Central memory CD8-positive, alpha-beta T cell (primary cell): Measurements from ENCODE around the gene ORAI1.
"Not testable (repeated sequence)": the region's sequence is repeated elsewhere in the genome, so short reads cannot be mapped to it uniquely, and the experiment has no call there.

Experiments
- ATAC-seq: fragments of 150-1000 bp; cut with Tn5 transposase; replicated peaks from 2 replicates; pipeline ENCODE4 v1.10.0; 2022; ENCODE audit warnings: mild to moderate bottlenecking, moderate FRiP score, moderate number of reproducible peaks; ENCODE audit not compliant: poor library complexity, severe bottlenecking; ENCODE audit errors: extremely low read depth
- DNase-seq, 2 donors: peaks; one replicate each; pipeline ENCODE4 v3.0.0; 2021; ENCODE audit warnings: low spot score in 2 of 2
- H3K27ac Mint-ChIP-seq: one replicate; pipeline ENCODE4 v1.8.0; 2022; ENCODE audit warnings: low read depth, mild to moderate bottlenecking, moderate library complexity, mixed read lengths
- H3K27me3 Mint-ChIP-seq: one replicate; pipeline ENCODE4 v1.8.0; 2022; ENCODE audit warnings: mixed read lengths
- H3K36me3 Mint-ChIP-seq: one replicate; pipeline ENCODE4 v1.8.0; 2022; ENCODE audit warnings: mild to moderate bottlenecking, moderate library complexity, mixed read lengths; ENCODE audit not compliant: insufficient read depth
- H3K4me1 Mint-ChIP-seq: one replicate; pipeline ENCODE4 v1.8.0; 2022; ENCODE audit warnings: mixed read lengths
- H3K4me3 Mint-ChIP-seq: one replicate; pipeline ENCODE4 v1.8.0; 2022; ENCODE audit warnings: mild to moderate bottlenecking, moderate library complexity, mixed read lengths
- H3K9me3 Mint-ChIP-seq: one replicate; pipeline ENCODE4 v1.8.0; 2022; ENCODE audit warnings: mixed read lengths

The ORAI1 gene

DNA sequence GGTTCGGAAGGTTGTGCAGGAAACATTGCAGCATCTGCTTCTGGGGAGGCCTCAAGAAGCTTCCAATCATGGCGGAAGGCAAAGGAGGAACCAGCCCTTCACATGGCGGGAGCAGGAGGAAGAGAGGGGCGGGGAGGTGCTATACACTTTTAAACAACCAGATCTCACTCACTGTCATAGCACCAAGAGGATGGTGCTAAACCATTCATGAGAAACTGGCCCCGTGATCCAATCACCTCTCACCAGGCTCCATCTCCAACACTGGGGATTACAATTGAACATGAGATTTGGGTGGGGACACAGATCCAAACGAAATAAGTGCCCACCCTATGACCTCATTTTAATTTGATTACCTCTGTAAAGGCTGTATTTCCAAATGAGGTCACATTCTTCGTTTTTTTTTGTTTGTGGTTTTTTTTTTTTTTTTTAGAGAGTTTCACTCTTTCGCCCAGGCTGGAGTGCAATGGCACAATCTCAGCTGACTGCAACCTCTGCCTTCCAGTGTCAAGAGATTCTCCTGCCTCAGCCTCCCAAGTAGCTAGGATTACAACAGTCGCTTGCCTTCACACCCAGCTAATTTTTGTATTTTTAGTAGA is 11.4 kb upstream of the ORAI1 start:
- ATAC-seq, result peak; percentile 78
- Mint-ChIP-seq H3K27me3 (no peaks in the 10 kb centered on the region), H3K4me1 (peaks cover 12% of the 10 kb centered on the region), H3K36me3 (peaks cover 11% of the 10 kb centered on the region), H3K9me3 (no peaks in the 10 kb centered on the region), H3K27ac (peak overlapping the region; percentile 70), H3K4me3 (peak overlapping the region; percentile 9)
- DNase-seq, result no peak

DNA sequence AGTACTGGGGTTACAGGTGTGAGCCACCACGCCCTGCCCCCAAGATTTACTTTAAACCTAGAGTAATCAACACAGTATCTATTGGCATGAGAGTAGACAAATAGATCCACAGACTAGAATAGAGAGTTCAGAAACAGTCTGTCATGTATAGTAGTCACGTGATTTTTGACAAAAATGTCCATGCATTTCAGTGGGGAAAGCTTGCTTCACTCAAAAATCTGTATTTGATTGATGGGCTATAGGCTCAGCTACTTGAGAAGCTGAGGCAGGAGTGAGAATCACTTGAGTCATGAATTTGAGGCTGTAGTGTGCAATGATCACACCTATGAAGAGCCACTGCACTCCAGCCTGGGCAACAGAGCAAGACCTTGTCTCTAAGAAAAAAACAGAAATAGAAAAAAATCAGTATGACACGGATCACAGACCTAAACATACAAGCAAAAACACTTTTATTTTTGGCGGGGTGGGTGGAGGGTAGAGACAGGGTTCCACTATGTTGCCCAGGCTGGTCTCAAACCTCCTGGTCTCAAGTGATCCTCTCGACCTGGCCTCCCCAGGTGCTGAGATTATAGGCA is 7.6 kb upstream of the ORAI1 start:
- H3K36me3 Mint-ChIP-seq, result peaks cover 13% of the 10 kb centered on the region
- H3K9me3 Mint-ChIP-seq, result no peaks in the 10 kb centered on the region
- ATAC-seq, result no peak
- no peak overlapping the region for H3K4me3 Mint-ChIP-seq
- DNase-seq, result no peak
- H3K27me3 Mint-ChIP-seq, result no peaks in the 10 kb centered on the region
- peaks cover 11% of the 10 kb centered on the region for H3K4me1 Mint-ChIP-seq
- no peak overlapping the region for H3K27ac Mint-ChIP-seq

DNA sequence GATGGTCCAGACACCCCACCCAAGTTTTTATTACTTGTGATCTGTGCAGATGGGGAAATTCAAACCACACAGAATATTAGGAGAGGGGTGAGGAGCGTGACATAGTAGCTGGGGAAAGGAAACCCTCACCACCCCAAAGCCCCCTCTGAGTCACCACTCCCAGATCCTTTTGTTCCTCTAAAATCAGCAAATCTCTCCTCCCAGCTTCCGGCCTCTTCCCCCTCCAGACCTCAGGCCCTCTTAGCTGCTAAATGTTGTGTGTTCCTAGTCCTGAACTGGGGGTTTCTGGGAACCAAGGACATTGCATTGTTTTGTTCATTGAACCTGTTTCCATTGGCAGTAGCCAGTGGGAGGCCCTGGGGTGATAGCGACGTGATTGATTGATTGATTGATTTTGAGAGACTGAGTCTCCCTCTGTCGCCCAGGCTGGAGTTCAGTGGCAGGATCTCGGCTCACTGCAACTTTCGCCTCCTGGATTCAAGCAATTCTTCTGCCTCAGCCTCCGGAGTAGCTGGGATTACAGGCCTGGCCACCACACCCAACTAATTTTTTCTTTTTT is 5.9 kb upstream of the ORAI1 start:
- H3K4me3 Mint-ChIP-seq, result no peak overlapping the region
- H3K27me3 Mint-ChIP-seq, result no peaks in the 10 kb centered on the region
- H3K27ac Mint-ChIP-seq, result no peak overlapping the region
- H3K4me1 Mint-ChIP-seq, result peaks cover 13% of the 10 kb centered on the region
- peaks cover 9% of the 10 kb centered on the region for H3K36me3 Mint-ChIP-seq
- DNase-seq (no peak), ATAC-seq (no peak)
- H3K9me3 Mint-ChIP-seq, result no peaks in the 10 kb centered on the region

DNA sequence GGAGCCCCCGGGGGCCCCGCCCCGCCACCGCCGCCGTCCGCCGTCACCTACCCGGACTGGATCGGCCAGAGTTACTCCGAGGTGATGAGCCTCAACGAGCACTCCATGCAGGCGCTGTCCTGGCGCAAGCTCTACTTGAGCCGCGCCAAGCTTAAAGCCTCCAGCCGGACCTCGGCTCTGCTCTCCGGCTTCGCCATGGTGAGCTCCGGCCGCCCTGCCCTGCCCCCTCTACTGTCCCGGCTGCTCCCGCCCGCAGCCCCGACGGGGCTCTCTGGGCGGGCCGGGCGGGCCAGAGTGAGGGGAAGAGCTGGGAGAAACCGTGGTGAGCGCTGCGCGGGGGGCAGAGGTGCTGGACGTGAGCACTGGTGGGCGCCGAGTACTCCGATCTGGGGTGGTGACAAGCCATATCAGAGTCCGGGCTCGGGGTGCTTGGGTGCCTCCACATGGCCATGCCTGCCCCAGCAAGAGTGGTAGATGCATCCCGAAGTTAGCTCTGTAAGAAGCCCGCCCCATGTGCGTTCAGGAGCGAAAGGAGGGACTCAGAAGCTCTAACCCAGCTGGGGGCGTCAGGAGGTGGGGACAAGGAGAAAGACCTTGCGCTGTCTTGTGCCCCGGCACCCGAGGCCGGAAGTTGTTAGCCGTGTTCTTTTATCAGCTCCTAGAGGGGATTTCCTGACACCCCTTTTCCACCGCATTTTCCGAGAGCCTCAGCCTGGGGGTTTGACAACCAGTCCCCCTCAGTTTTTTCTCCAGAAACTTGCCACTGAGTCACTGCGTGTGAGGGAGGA is 717 bp downstream of the ORAI1 start:
- H3K27ac Mint-ChIP-seq, result peak overlapping the region; percentile 95
- H3K27me3 Mint-ChIP-seq, result no peaks in the 10 kb centered on the region
- H3K4me1 Mint-ChIP-seq, result peaks cover 65% of the 10 kb centered on the region
- ATAC-seq (peak; percentile 59), DNase-seq (peak; percentile 65 to 84)
- peak overlapping the region; percentile 92 for H3K4me3 Mint-ChIP-seq
- H3K9me3 Mint-ChIP-seq, result no peaks in the 10 kb centered on the region
- H3K36me3 Mint-ChIP-seq, result peaks cover 31% of the 10 kb centered on the region

DNA sequence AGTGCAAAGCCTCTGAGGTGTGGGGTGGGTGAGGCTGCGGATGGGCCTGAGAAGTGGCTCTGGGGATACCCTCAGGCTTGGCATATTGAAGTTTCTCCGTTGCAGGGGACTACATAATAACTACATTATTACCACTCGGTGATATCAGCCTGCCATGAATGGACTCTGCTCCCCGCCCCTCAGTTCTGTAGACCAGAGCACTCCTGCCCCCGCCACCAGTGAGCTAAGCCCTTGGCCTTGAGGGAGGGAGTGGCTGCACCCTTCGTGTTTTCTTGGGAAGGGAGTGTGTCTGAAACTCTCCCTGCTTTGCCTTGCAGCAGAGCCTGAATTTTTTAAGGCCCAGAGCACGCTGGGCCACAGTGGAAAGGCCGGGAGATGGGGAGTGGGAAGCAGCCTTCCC is 1.7 kb downstream of the ORAI1 start:
- H3K9me3 Mint-ChIP-seq, result no peaks in the 10 kb centered on the region
- H3K27me3 Mint-ChIP-seq, result no peaks in the 10 kb centered on the region
- no peak for DNase-seq
- peak overlapping the region; percentile 92 for H3K4me3 Mint-ChIP-seq
- no peak for ATAC-seq
- peaks cover 32% of the 10 kb centered on the region for H3K36me3 Mint-ChIP-seq
- peak overlapping the region; percentile 95 for H3K27ac Mint-ChIP-seq
- peaks cover 75% of the 10 kb centered on the region for H3K4me1 Mint-ChIP-seq

DNA sequence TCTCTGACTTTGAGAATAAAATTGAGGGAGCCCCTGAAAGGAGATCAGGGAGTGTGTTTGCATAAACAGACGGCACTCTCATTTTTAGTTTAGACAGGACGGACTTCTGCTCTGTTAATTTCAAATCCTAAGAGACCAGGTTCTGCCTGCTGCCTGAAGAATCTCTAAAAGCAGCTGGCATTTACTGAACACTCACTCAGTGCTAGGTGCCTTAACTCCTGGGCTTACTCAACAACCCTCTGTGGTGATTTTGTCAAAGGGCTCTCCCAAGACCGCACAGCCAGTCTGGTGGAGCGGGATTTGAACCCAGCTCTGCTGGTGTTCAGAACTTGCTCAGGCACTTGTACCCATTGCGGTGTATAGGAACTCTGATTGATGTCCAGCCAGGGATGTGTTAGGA is 2.2 kb downstream of the ORAI1 start:
- Mint-ChIP-seq H3K36me3 (peaks cover 33% of the 10 kb centered on the region), H3K27ac (peak overlapping the region; percentile 95), H3K27me3 (no peaks in the 10 kb centered on the region), H3K9me3 (no peaks in the 10 kb centered on the region), H3K4me1 (peaks cover 75% of the 10 kb centered on the region), H3K4me3 (peak overlapping the region; percentile 92)
- ATAC-seq, result no peak
- DNase-seq, result no peak

DNA sequence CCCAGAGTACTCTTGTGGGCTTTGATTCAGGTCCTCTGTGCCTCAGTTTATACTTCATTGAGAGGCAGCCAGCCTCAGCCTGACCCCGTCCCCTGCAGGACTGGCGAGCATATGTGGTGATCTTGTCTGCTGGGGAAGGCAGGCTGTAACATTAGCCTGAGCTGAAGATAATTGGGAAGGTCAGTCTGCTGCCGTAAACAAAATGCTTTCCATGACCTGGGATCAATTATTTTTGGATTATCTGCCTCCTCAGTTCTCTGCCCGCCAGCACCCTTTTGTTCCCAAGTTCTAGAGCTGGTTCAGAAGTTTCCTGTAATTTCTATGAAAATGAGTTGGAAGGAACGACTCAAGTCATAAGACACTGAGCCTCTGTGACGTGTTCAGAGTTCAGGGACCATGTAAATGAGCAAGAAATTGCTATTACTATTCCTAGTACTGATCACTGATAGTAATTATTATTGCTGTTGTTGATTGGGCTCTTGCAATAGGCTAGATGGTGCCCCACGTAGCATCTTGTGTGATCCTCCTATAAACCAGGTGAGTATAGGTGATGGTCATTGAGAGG is 4.5 kb downstream of the ORAI1 start:
- H3K9me3 Mint-ChIP-seq, result no peaks in the 10 kb centered on the region
- peaks cover 34% of the 10 kb centered on the region for H3K36me3 Mint-ChIP-seq
- no peak for DNase-seq
- ATAC-seq, result no peak
- peak overlapping the region; percentile 92 for H3K4me3 Mint-ChIP-seq
- H3K27ac Mint-ChIP-seq, result peak overlapping the region; percentile 85
- H3K4me1 Mint-ChIP-seq, result peaks cover 71% of the 10 kb centered on the region
- H3K27me3 Mint-ChIP-seq, result no peaks in the 10 kb centered on the region

DNA sequence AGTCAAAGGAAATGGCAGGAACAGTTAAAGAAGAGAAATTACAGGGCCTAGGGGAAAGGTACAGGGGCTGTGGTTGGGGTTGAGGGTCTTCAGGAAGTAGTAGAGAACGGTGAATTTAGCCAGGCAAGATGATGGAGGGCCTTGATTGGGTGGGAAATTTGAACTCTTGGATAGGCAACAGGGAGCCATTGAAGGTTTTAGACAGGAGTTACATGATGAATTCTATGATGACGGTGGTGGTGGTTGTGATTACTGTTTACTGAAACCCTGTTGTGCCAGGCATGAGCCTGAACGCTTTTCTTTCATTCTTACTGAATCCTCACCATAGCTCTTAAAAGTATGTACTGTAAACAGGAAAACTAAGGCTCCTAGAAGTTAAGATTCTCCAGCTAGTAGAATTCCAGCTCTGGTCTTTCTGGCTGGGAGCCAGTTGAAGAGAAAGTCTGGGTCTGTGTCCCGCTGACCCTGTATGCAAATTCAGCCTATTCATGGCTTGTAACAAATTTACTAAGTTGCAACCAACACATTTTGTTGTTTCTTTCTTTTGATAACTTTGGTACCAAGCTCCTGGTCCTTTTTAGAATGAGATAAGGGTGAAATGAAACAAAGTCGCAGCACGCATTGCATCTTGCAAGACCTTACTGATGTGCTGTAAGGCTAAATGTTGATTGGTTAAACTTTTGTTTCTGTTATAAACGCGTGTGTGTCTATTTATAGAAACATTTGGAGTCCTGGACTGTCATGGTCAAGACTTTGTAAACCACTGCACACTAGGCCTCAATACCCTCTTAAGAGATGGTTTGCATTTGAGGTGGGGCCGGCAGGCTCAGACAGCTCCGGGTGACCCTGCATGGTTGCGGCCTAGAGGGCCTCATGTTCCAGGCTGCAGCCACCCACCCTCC is 6.0 kb downstream of the ORAI1 start:
- ATAC-seq, result no peak
- peaks cover 33% of the 10 kb centered on the region for H3K36me3 Mint-ChIP-seq
- H3K27me3 Mint-ChIP-seq, result no peaks in the 10 kb centered on the region
- H3K27ac Mint-ChIP-seq, result peak overlapping the region; percentile 85
- no peak for DNase-seq
- H3K9me3 Mint-ChIP-seq, result no peaks in the 10 kb centered on the region
- H3K4me1 Mint-ChIP-seq, result peaks cover 72% of the 10 kb centered on the region
- H3K4me3 Mint-ChIP-seq, result peak overlapping the region; percentile 54

DNA sequence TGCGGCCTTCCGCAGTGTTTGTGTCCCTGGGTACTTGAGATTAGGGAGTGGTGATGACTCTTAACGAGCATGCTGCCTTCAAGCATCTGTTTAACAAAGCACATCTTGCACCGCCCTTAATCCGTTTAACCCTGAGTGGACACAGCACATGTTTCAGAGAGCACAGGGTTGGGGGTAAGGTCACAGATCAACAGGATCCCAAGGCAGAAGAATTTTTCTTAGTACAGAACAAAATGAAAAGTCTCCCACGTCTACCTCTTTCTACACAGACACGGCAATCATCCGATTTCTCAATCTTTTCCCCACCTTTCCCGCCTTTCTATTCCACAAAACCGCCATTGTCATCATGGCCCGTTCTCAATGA is 7.5 kb downstream of the ORAI1 start:
- peaks cover 68% of the 10 kb centered on the region for H3K4me1 Mint-ChIP-seq
- not testable (repeated sequence) for H3K9me3 Mint-ChIP-seq, H3K27ac Mint-ChIP-seq, H3K27me3 Mint-ChIP-seq, DNase-seq, ATAC-seq, H3K4me3 Mint-ChIP-seq
- H3K36me3 Mint-ChIP-seq, result peaks cover 29% of the 10 kb centered on the region

DNA sequence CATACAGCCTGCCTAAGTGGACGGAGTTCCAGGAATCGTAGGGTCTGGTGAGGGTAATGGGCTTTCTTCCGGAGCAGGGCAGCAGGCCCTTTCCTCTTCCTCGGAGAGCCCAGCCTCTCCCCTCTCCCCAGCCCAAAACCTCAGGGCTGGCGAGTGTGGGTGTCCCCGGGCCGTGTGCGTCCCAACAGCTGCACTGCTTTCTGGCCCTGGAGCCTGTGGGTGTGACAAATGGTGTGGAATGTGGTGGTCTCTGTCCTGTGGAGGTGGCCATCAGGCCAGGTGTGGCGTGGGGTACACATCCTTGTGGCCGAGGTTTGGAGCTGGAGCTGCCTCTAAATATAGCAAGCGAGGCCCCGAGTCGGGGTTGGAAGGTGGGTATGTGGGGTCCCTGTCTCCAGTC is 8.5 kb downstream of the ORAI1 start:
- Mint-ChIP-seq H3K27ac (peak overlapping the region; percentile 57), H3K4me1 (peaks cover 59% of the 10 kb centered on the region), H3K36me3 (peaks cover 28% of the 10 kb centered on the region), H3K4me3 (peak overlapping the region; percentile 32), H3K27me3 (no peaks in the 10 kb centered on the region), H3K9me3 (no peaks in the 10 kb centered on the region)
- no peak for ATAC-seq
- no peak for DNase-seq

DNA sequence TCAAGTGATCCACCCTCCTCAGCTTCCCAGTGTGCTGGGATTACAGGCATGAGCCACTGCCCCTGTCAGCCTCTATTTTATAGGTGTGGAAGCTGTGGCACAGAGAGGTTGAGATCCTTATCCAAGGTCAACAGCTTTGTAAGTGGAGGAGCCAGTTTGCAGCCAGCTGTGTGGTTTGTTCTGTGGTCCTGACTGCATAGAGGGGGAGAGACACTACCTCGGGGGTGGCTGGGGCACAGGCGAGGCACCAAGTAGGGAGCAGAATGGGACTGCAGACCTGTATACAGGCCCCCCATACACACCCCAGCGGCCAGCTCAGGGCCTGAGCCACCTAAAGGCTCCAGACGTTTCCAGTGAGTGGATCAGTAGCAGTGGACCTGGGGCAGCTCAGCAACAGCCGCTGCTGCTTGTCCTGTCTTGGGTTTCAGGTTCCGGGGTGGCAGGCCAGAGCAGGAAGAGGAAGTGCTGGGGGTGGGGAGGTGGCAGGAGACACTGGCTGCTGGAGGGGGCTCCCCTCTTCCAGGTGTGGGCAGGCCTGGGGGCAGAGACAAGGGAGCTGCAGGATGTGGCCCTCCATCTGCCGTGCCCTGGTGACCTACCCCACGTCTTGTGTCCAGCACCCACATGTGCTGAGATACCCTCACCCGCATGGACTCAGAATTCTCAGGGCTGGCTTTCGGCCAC is 11.0 kb downstream of the ORAI1 start:
- H3K4me3 Mint-ChIP-seq, result peak overlapping the region; percentile 68
- ATAC-seq, result peak; percentile 86
- peaks cover 40% of the 10 kb centered on the region for H3K4me1 Mint-ChIP-seq
- H3K36me3 Mint-ChIP-seq, result peaks cover 28% of the 10 kb centered on the region
- peak; percentile 29 to 45 for DNase-seq
- no peaks in the 10 kb centered on the region for H3K9me3 Mint-ChIP-seq
- no peaks in the 10 kb centered on the region for H3K27me3 Mint-ChIP-seq
- peak overlapping the region; percentile 87 for H3K27ac Mint-ChIP-seq
